Lower leg skin (tissue), 3 donors: ENCODE data around the gene EDC3.

ENCODE experiments used
- POLR2A ChIP-seq, 2 donors: fragments of 450-650 bp; IDR thresholded peaks; one replicate each; pipeline ENCODE4 v1.6.1; 2016 to 2017; ENCODE audit warnings: antibody characterized with exemption in 2 of 2, mild to moderate bottlenecking in 1 of 2, moderate library complexity in 1 of 2
- TF ChIP-seq, protein P1 (sequence below), 3 donors: fragments of 450-650 bp; IDR thresholded peaks; one replicate each; pipeline ENCODE4 v1.5.1; 2016; ENCODE audit warnings: antibody characterized with exemption in 3 of 3, mild to moderate bottlenecking in 3 of 3, moderate library complexity in 2 of 3

DNA sequence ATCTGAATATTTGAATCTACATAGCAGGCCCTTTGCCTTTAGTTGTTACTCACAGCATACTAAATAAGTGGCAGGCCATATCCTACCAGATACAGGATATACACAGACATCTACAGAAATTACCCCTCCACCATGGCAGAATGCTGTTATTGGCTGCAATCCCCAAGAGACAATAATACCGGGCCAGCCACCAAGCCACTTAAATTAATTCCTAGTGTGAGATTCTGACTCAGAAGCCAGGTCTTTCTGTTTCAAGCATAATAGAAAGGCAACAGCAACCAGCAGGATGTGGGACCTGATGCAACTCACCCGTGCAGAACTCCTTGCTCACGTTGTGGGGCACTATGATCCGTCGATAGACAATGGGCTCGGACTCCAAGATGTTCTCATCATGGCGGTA is 40.4 kb downstream of the EDC3 start:
- no peak for TF ChIP-seq POLR2A (IDR thresholded peaks at IDR 0.05)
- TF ChIP-seq, protein P1, sequence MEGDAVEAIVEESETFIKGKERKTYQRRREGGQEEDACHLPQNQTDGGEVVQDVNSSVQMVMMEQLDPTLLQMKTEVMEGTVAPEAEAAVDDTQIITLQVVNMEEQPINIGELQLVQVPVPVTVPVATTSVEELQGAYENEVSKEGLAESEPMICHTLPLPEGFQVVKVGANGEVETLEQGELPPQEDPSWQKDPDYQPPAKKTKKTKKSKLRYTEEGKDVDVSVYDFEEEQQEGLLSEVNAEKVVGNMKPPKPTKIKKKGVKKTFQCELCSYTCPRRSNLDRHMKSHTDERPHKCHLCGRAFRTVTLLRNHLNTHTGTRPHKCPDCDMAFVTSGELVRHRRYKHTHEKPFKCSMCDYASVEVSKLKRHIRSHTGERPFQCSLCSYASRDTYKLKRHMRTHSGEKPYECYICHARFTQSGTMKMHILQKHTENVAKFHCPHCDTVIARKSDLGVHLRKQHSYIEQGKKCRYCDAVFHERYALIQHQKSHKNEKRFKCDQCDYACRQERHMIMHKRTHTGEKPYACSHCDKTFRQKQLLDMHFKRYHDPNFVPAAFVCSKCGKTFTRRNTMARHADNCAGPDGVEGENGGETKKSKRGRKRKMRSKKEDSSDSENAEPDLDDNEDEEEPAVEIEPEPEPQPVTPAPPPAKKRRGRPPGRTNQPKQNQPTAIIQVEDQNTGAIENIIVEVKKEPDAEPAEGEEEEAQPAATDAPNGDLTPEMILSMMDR (IDR thresholded peaks at IDR 0.05) = no peak
